ENCODE measurements around the gene ARSG. TPM values are rescaled to one million over a fixed set of nuclear protein-coding genes. Genes with fewer than 3 reads are reported as not detected.

ARSG gene
- total and polyA plus RNA-seq, 2 experiments from 2014 or later, result 1.7 to 5.1 TPM

GRCh38 chr17:68248199-68248825 lies 43.0 kb upstream of the ARSG start (continued):
- no peak for TF ChIP-seq ZNF462 (CRISPR knock-in tag; IDR thresholded peaks at IDR 0.05)

- H3F3A ChIP-seq (replicated peaks; ENCODE audit: low read depth), result no peaks in the 10 kb centered on the region
- H3K27ac ChIP-seq (ENCODE audit: low read depth), result no peak overlapping the region
- peaks cover 17% of the 10 kb centered on the region for H3K27me3 Mint-ChIP-seq (ENCODE audit: insufficient read depth, low read depth, poor library complexity)
- H3K36me3 Mint-ChIP-seq (ENCODE audit: low read depth), result peaks cover 3% of the 10 kb centered on the region; the same call in 2 of the 3 replicates
- H3K79me2 ChIP-seq (replicated peaks; ENCODE audit: insufficient read depth), result no peaks in the 10 kb centered on the region
- peaks cover 2% of the 10 kb centered on the region; the same call in 1 of the 2 replicates for H3K36me3 ChIP-seq (ENCODE audit: insufficient read depth)
- DNase-seq (ENCODE audit: low spot score) (no peak), ATAC-seq (no peak)
- no peaks in the 10 kb centered on the region for H4K20me1 ChIP-seq (replicated peaks; ENCODE audit: insufficient read depth)
- H3K4me2 ChIP-seq, result peak overlapping the region; percentile 85
- H3K9me3 Mint-ChIP-seq, result no peaks in the 10 kb centered on the region
- peak overlapping the region; percentile 86 for H3K4me3 ChIP-seq
- H3K4me1 Mint-ChIP-seq, result peaks cover 10% of the 10 kb centered on the region
- H3K4me3 Mint-ChIP-seq, result peak overlapping the region; percentile 80
- H2AFZ ChIP-seq, result no peak overlapping the region
- no peaks in the 10 kb centered on the region for H3K27me3 ChIP-seq (ENCODE audit: insufficient read depth)
- no peak overlapping the region for H3K27ac Mint-ChIP-seq
- no peaks in the 10 kb centered on the region for H3K9me2 ChIP-seq (ENCODE audit: insufficient read depth)
- H3K4me1 ChIP-seq (ENCODE audit: insufficient read depth), result no peaks in the 10 kb centered on the region
- TF ChIP-seq JUNB (IDR thresholded peaks at IDR 0.05; ENCODE audit: unreplicated experiment) (no peak), EZH2phosphoT487 (IDR thresholded peaks at IDR 0.05; ENCODE audit: unreplicated experiment) (no peak), NANOG (IDR thresholded peaks at IDR 0.05; ENCODE audit: borderline replicate concordance) (no peak), POLR2AphosphoS5 (IDR thresholded peaks at IDR 0.05; ENCODE audit: low read depth) (no peak), CREB1 (CRISPR knock-in tag; IDR thresholded peaks at IDR 0.05; ENCODE audit: low read depth) (no peak), STAT1 (IDR thresholded peaks at IDR 0.05; ENCODE audit: unreplicated experiment) (no peak), ZNF462 (CRISPR knock-in tag; IDR thresholded peaks at IDR 0.05) (no peak), ZNF114 (CRISPR knock-in tag; IDR thresholded peaks at IDR 0.05) (no peak)
Measured at GRCh38 chr17:68248891-68249290, 42.4 kb upstream of the ARSG start.
